ENCODE results near the gene HOXA3.
A peak's percentile ranks its signal among the peaks of the same experiment; 100 is the strongest.

The HOXA3 gene

DNA sequence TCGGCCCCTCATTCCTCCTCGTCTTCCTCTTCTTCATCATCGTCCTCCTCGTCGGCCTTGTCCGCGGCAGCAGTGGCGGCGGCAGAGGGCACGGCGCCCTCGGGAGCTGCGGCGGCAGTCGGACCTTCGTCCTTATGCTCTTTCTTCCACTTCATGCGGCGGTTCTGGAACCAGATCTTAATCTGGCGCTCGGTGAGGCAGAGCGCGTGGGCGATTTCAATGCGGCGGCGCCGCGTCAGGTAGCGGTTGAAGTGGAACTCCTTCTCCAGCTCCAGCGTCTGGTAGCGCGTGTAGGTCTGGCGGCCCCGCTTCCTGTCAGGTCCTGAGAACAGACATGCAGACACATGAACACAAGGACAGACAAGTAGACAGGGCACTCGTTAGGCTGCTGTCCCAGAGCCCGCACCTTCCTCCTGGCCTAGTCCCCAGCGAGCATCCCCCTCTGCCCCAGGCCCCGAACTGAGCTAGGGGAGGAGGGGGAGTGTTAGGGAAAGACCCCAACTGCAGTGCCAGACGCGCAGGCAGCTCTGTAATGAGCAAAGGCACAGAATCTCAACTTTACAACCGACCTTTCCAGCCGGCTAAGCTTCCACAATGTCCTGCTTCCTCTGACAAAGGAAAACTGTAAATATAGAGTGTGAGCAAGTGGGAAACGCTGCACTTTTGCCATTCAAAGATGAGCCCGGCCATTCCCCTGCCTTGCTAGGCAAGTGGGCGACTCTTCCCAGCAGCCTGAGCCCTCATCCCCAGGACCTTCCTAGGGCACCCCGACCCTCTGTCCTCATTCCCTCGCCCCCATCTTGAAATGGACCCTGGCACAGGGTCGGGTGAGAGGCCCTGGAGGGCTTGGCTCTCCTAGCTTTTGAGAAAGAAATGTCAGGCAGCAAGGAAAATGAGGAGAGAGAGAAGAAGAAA lies 2.8 kb upstream of the HOXA3 start:
- no peak for DNase-seq

DNA sequence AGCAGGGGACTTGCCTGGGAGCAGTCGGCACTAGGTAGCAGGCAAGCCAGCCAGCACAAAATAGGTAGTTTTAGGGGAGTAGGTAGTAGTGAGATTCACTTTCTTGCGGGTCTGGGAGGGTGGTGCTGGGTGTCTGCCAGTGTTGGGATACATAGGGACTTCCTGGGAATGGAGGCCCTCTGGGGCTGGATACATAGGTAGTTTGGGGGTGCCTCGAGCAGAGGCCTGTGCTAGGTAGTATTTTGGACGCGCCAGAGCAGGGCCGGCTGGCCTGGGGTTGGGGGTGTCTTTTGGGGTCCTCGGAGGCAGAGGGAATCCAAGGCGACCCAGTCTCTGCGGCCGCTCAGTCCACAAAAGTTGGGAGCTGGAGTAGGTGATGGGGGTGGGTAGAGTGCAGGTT lies 2.0 kb upstream of the HOXA3 start:
- no peak for DNase-seq

DNA sequence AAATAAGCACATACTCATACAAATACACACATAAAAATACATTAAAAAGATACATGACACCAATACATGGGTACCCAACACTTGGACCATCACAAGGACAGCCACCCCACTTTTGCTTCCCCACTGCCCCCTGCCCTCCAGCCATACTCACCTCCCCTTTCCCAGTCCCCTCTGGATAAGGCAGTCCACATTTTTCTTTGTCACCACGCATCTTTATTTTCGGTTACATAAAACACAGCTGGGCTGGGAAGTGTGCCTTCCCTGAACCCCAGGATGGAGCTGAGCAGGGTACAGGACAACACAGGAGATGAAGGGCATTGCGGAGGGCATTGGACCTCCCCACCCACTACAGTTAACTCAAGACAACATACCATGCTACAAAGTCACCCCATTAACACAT lies 1.1 kb upstream of the HOXA3 start:
- no peak for DNase-seq

DNA sequence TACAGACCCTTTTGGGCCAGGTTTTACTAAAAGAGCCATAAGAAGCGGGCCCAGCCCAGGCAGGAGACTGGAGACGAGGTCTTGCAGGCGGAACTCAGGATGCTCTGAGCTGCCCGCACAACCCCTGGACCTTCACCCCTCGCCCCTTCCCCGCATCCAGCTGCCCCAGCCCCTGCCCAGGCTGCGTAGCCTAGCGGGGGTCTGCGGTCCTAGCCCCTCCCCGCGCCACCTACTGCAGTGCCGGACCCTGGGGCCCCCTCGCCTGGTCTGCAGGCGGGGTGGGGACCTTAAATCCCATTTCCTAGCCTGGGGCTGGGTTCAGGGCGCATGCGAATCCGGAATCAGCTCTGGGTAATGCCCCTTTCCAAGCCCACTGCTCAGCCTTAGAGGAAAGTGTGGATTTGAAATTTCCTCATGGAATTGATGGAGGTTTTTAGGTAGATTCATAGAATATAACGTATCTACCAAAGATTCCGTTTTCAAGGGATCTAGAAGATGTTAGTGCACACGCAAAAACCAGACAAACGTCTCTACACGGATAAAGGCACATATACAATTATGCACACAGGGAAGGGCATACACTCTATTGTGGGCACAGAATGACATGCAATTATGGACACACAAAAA lies 546 bp upstream of the HOXA3 start:
- DNase-seq, result no peak

DNA sequence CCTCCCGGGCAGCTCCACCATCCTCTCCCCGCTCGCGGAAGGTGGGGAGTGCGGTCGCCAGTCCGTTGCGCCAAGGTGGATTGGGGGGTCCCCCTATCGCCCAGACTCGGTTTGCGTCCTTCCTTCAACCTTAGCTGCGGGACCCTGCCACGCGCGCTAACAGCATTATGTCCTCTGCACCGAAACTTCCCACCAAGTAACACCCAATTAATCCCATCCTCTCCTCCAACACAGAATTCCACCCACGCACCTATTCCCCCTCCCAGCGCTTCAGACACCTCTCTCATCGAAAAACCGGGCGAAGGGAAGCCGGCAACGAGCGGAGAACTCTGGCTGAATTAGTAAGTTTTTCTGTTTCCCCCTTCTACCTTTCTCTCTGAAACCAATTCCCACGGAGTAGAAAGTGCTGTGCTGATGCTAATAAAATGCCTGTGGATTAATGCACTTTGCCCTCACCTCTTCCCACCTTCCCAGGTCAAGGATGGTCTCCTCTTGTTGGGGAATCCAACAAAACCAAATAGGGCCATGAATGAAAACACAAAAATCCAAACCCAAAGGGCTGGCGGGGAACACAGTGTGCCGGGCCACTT lies 947 bp downstream of the HOXA3 start:
- no peak for DNase-seq

DNA sequence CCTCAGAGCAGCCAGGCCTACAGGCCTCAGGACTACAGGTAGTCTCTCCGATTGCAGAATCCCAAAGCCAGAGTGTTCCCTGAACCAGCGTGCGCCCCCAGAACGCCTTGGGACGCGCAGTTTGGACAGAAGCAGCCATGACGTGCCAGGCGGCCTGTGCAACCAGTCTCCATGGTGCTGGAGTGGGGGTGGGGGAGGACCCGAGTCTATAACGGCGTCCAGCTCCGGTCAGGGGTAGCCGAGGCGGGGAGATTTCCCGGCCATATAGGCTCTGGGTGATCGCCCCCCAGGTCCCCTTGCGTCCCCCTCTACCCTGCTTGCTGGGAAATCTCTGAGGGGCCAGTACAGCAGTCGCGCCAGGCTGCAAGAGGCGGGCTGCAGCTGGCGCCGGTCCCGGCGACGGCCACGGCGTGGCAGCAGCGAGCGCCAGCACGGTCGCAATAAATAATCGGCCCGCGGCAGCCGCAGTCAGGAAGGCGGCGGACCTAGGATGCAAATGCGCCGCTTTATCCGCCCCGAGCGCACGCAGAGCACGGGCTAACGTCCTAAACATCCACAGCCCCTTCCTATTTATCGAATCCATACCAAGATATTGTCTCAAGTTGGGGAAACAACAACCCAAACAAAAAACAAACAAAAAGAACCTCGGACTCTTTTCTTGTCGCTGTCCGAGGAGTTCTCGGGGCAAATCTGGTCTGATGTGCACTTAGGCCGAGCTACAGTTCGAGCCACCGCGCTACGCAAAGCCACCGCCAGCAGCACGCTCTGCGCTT lies 1.6 kb downstream of the HOXA3 start:
- peak; percentile 54 for DNase-seq

DNA sequence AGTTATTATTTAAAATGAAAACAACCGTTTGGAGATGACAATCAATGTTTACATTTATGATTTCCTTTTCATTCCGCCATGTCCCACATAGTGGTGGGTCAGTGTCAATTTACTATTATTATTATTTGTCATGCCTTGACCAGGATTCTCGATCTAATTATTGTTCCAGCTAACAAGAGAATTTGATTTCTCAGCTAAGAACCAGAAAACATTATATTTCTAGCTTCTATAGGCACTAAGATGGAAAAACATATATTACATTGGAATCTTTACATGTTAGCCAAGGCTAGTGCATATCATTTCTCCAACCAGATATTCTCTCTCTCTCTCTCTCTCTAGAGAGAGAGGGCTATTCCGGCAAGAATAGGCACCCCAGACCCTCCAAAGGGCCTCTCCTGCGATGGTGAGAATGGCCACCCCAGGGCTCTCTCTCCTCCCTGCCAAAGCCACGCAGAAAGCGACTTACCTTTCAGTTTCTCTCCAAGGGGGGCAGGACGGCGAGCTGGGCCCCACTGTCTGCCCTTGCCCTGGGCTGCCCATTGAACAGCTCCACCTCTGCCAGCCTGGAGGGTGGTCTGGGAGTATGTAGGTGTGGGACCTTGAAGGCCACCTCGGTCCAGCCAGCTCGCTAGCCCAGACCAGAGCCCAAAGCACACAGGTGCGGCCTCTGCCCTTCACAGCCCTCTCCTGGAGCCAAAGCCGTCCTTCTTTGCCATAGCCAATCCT lies 2.4 kb downstream of the HOXA3 start:
- peak; percentile 13 for DNase-seq

DNA sequence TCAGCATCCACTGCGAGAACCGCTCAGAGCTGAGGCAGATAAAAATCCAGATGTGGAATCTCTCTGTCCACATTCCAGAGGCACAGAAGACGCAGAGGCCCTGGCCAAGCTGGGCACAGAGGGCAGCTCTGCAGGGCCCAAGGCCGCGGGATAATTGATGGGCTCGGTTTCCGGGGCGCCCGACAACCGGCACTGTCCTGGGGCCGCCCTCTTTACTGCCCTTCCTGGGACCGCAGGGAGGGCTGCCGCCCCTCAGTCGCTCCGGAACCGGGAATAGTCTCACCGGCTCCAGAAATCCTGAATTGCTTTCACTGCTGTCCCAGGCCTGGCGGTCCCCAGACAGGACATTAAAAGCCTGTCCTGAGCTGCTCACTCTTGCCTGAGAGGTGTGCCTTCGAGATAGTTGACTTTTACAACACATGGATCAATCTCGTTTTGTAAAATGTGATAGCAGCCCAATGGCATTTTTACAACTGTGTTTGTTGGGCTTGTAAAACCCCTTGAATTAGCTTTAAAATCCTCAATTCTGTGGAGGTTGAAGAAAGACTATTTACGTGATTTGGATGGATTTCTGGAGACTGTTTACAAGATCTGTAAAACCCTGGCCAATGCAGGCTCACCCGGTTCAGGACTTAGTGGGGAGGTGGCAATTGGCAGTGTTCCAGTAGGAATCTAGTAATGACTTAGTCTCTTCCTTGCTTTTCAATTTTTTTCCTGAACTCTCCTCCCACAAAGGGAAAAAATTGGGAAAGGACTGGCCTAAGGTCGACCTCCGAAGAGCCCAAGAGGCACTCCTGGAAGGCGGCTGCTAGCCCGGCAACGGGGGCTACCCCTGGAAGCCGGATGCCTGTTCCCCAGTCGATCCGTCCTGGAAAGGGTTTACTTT lies 3.4 kb downstream of the HOXA3 start:
- no peak for DNase-seq

DNA sequence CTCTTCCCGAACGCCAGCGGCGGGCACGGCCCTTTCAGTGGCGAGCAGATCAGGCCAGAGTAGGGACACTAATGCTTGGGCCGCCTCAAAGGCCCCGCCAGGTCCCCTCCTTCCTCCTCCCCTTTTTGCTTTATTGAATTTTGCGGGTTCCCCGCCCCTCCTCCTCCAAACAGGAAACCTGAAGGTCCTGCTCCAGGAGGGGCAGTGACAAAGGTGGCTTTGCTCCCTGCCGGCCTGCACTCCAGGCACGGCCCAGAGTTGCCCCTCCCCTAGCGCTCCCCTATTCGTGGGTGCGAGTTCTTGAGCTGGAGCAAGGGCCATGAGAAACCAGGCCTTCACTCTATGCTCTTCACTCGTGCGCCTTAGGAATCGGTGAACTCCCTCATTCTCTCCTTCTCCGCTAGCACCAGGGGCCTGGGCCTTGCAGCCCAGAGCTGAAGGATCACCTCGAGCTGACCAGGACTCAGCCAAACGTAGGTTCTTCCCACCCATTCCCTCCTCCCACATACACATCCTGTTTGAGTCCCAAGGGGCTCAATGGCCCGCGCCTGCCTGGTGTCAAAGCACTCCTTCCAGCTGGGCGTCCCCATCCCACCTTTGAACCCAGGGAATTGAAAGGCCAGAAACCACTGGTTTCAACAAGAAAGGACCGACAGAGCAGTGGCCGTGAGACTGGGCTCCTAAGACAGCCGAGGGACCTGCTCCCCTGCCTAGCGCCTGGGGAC lies 4.2 kb downstream of the HOXA3 start:
- peak; percentile 39 for DNase-seq

DNA sequence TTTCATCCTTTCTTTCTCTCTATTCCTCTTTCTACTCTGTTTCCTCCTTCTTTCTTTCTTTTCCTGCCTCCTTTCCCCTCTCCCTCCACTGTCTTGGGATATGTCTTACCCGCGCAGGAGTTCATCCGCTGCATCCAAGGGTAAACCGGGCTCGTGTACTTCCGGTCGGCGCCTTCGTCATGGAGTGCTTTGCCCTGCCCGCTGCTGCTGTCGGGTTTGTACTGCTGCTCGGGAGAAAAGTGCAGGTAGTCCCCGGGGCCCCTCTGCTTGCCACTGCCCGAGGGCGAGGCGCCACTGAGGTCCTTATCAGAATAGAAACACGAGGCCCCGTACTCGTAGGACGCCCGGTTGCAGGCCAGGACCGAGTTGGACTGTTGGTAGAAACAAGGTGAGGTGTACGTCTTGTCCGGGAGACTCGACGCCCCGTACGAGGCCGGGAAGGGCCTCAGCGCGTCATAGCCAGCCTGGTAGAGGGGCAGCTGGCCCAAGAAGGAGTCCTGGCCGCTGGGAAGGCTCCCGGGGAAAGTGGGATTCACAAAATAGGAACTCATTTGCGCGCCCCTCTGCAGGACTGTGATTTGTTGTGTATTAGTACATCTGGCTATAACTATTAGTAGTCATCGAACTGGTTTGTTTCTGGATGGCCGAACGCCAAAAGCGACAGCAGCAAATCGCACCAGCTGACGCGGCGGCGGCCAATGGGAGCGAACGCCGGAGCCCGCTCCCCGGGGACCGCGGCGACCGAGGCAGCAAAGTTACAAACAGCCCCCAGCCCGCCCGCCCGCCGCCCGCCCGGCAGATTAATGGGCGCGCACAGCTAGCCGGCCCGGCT lies 5.0 kb downstream of the HOXA3 start, which contains the start of gene HOXA6:
Gene HOXA6 (minus strand): TSS at position 576 of the 832 bp plus-strand sequence. CDS start 25 bp downstream, at position 551.
- peak; percentile 64 for DNase-seq

DNA sequence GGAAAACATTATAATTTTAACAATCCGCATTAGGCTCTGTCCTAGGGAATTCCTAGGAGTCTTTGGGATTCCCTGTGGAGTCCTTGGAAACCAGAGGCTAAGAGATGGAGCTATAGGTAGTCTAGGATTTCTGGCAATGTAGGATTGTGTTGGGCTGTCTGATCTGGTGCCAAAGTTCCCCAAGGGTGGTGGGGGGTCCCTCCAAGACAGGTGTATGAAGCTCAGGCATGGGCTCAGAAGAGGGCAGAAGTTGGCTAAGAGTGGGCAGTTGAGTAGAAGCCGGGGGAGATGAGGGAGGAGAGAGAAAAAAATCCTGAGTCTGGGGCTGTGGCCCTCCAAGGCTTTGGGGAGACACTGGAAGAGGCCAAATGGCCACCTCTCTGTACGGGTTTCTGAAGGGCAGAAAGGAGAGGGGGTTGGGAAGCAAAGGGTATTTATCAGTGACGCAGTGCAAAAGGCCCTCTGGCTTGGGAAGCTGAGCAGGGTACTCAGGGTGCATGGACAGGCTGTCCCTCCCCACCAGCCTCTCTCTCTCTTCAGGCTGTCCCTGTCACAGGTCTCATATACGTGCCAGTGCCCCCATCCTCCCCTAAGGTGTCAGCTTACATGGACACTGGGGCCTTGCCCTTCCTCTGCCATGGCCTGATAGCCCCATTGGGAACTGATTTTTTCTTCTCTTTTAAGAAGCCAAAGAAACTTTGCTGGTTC lies 5.7 kb downstream of the HOXA3 start:
- peak; percentile 35 for DNase-seq

DNA sequence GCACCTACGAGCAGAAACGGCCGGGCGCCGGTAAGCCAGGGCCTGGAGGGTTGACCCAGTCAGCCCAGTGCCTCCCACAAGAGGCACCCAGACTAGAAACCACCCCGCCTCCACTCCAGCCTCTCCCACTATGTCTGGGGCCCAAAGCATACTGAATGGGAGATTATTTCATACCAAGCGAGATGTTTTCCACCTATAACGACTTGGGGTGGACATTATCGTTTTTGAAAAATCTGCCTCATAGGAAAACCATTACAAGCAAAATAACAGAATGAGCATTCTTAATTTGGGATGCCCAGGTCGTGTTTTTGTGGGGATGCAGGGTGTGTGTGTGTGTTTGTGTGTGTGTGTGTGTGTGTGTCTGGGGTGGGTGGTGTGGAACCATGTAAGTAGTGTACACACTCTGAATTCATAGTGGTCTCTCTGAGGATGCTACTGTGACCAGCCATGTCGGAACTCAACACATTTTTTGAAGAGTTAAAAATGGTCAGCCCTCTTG lies 6.4 kb downstream of the HOXA3 start:
- DNase-seq, result no peak

DNA sequence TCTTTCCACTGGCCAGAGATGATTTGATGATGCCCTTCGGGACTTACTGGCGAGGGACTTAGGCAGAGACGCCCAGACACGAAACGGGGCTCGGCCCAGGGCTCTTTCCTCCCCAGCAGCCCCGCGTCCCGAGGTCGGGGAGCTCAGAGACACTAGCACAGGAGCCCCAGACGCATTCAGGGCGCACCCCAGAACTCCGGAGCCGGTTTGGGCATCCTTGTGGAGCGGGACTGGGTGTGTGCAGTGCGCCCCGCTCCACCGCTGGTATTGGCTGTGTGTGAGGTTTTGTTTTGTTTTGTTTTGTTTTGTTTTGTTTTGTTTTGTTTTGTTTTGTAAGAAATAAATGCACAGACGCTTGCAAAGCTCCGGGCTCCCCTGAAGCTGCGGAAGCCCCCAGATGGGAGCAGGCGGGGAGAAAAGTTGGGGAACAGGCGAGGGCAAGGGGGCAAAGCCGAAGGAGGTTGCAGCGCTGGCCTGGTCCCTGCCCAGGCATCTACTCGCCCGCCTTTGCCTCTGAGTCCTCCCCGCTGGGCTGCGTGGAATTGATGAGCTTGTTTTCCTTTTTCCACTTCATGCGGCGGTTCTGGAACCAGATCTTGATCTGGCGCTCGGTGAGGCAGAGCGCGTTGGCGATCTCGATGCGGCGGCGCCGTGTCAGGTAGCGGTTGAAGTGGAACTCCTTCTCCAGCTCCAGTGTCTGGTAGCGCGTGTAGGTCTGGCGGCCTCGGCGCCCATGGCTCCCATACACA lies 7.0 kb downstream of the HOXA3 start:
- DNase-seq, result no peak

DNA sequence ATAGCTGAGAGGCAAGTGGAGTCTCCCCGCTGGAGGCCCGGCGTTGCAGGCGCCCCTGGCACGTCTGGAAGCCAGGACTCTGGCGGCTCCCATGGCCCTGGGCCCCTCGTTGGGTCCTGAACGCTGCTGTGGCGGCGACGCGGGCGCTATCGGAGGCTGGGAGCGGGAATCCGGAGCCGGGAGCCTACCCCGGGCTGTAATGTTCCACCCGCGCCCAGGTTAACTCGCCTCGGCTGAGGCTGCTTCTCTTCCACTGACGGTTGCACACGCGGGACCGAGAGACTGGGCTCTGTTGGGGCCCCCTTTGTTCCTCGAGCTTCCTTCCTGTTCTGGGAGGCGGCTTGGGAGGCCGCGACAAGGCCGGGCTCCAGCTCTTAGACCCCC lies 7.6 kb downstream of the HOXA3 start:
- DNase-seq, result no peak

DNA sequence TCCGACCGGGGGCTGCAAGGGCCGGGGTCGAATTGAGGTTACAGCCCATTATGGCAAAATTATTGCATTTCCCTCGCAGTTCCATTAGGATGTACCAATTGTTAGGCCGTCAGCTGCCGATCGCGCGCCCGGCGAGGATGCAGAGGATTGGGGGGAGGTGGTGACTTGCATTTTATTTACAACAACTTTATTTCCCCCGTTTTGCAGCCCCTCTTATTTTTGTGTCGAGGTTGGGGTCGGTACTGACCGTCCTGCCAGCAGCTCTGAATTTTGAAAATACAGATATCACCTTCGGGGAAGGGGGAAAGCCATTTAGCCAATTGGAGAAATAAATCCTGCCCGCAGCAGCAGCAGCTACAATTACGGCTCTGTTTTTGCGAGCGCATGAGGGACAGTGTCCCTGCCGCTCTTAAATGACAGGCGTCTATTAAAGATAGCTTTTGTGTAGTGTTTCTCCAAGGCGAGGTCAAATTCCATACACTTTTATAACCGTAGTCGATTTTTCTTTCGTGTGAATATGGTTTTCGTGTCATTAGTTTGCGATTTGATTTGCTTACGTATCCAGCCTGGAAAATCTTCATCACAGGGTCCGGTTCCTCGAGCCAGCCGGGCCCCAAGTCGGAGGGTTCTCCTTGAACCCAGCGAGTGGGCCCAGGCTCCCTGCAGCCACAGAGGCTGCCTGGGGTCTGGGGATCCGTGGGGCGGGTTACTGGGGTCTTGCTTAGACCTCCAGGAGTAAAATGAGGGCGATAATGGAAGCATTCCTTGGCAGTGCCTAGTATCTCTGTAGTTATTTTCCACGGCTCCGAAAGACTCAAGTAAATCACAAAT lies 8.2 kb downstream of the HOXA3 start:
- no peak for DNase-seq

DNA sequence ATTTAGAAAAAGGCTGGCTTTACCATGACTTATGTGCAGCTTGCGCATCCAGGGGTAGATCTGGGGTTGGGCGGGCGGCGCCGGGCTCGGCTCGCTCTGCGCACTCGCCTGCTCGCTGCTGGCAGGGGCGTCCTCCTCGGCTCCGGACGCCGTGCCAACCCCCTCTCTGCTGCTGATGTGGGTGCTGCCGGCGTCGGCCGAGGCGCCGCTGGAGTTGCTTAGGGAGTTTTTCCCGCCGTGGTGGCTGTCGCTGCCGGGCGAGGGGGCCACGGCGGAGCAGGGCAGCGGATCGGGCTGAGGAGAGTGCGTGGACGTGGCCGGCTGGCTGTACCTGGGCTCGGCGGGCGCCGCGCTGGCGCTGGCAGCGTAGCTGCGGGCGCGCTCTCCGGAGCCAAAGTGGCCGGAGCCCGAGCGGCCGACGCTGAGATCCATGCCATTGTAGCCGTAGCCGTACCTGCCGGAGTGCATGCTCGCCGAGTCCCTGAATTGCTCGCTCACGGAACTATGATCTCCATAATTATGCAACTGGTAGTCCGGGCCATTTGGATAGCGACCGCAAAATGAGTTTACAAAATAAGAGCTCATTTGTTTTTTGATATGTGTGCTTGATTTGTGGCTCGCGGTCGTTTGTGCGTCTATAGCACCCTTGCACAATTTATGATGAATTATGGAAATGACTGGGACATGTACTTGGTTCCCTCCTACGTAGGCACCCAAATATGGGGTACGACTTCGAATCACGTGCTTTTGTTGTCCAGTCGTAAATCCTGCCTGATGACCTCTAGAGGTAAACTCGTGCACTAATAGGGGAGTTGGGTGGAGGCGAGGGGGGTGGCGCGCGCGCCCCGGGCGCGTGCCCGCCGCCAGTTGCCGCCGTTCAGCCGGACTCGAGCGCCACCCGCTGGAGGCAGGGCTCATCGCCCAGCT lies 9.1 kb downstream of the HOXA3 start, which contains the start of gene HOXA5:
Gene HOXA5 (minus strand): TSS at position 659 of the 927 bp plus-strand sequence. CDS start 74 bp downstream, at position 585.
- no peak for DNase-seq

Measured in NCI-H146 (cell line).